Measurements from ENCODE around the gene EXOC8.

DNA sequence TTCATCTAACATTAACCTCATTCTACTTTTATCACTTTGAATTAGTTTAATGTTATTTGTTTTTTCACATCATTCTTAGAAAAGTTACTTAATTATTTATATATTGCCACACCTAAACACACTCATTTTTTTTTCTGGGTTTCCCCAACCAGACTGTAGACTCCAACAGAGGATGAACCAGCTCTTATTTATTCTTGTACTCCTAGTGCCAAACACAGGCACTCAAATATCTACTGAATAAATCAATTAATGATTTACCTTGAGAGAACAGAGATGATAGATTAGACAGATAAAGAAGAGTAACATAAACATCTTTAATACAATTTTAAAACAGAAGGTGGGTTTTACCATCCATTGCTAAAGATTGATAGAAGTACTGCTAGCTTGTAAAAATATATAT lies 48.8 kb upstream of the EXOC8 start:
- TF ChIP-seq TEAD4 (IDR thresholded peaks at IDR 0.05), result no peak
- TF ChIP-seq, protein P1, sequence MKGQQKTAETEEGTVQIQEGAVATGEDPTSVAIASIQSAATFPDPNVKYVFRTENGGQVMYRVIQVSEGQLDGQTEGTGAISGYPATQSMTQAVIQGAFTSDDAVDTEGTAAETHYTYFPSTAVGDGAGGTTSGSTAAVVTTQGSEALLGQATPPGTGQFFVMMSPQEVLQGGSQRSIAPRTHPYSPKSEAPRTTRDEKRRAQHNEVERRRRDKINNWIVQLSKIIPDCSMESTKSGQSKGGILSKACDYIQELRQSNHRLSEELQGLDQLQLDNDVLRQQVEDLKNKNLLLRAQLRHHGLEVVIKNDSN (IDR thresholded peaks at IDR 0.05), result no peak
- TF ChIP-seq YY1 (IDR thresholded peaks at IDR 0.05; ENCODE audit: low read depth), result no peak
- no peak for TF ChIP-seq FOXM1 (IDR thresholded peaks at IDR 0.05; ENCODE audit: borderline replicate concordance, low read depth)
- TF ChIP-seq CREB1 (IDR thresholded peaks at IDR 0.05; ENCODE audit: low read depth), result no peak
- TF ChIP-seq EP300 (IDR thresholded peaks at IDR 0.05; ENCODE audit: borderline replicate concordance), result no peak
- TF ChIP-seq, protein P2, sequence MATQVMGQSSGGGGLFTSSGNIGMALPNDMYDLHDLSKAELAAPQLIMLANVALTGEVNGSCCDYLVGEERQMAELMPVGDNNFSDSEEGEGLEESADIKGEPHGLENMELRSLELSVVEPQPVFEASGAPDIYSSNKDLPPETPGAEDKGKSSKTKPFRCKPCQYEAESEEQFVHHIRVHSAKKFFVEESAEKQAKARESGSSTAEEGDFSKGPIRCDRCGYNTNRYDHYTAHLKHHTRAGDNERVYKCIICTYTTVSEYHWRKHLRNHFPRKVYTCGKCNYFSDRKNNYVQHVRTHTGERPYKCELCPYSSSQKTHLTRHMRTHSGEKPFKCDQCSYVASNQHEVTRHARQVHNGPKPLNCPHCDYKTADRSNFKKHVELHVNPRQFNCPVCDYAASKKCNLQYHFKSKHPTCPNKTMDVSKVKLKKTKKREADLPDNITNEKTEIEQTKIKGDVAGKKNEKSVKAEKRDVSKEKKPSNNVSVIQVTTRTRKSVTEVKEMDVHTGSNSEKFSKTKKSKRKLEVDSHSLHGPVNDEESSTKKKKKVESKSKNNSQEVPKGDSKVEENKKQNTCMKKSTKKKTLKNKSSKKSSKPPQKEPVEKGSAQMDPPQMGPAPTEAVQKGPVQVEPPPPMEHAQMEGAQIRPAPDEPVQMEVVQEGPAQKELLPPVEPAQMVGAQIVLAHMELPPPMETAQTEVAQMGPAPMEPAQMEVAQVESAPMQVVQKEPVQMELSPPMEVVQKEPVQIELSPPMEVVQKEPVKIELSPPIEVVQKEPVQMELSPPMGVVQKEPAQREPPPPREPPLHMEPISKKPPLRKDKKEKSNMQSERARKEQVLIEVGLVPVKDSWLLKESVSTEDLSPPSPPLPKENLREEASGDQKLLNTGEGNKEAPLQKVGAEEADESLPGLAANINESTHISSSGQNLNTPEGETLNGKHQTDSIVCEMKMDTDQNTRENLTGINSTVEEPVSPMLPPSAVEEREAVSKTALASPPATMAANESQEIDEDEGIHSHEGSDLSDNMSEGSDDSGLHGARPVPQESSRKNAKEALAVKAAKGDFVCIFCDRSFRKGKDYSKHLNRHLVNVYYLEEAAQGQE (IDR thresholded peaks at IDR 0.05; ENCODE audit: low read depth), result no peak
- no peak for TF ChIP-seq TCF12 (IDR thresholded peaks at IDR 0.05; ENCODE audit: low read depth)
- TF ChIP-seq RAD21 (IDR thresholded peaks at IDR 0.05; ENCODE audit: low read depth), result no peak
- TF ChIP-seq CEBPB (IDR thresholded peaks at IDR 0.05), result no peak
- TF ChIP-seq TAF1 (IDR thresholded peaks at IDR 0.05; ENCODE audit: low read depth), result no peak
- no peak for TF ChIP-seq ZBTB7A (IDR thresholded peaks at IDR 0.05; ENCODE audit: low read depth)
- no peak for TF ChIP-seq EGR1 (IDR thresholded peaks at IDR 0.05)
- TF ChIP-seq, protein P3, sequence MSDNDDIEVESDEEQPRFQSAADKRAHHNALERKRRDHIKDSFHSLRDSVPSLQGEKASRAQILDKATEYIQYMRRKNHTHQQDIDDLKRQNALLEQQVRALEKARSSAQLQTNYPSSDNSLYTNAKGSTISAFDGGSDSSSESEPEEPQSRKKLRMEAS (IDR thresholded peaks at IDR 0.05), result no peak

Measured in Ishikawa (cell line).